ENCODE measurements around the gene TRAPPC3. TPM values are rescaled to one million over a fixed set of nuclear protein-coding genes. Genes with fewer than 3 reads are reported as not detected.

Gene TRAPPC3
- total RNA-seq, 3 donors from 2014 or later (not counting 1 experiment from before 2014, with no cell fraction given): 28.0 to 34.7 (median 34.3) TPM

DNA sequence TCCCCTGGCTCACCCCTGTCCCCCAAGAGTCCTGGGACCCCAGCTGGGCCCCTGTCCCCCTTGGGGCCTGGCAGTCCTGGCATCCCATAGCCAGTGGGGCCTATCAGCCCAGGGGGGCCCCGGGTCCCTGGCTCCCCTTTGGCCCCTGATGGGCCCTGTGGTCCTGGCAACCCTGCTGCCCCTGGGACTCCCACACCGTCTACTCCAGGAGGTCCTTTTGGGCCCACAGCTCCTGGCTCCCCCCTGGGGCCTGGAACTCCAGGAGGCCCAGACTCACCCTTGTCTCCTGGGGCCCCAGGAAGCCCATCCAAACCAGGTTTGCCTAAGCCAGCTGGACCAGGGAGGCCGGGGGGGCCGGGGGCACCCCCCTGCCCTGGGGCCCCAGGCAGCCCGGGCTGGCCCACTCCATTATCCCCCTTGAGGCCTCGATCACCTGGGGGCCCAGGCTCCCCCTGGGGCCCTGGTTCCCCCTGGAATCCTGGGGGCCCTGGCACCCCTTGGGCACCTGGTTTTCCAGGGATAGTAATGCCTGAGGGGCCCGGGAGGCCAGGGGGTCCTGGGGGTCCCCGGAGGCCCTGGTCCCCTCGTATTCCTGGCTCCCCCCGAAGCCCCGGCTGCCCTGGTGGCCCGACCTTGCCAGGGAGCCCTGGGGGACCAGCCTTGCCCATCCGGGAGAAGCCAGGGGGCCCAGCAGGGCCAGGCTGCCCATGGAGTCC lies 50.5 kb downstream of the TRAPPC3 start:
- no peaks in the 10 kb centered on the region for H3K27me3 Mint-ChIP-seq (ENCODE audit: low read depth in 2 of 2)
- Histone ChIP-seq H3K9me3 (ENCODE audit: control insufficient read depth, insufficient read depth, low read length) (no peaks in the 10 kb centered on the region), H3K36me3 (ENCODE audit: control insufficient read depth, insufficient read depth, low read length) (peaks cover 15% of the 10 kb centered on the region), H3K4me3 (ENCODE audit: low read length) (no peak overlapping the region), H3K4me1 (ENCODE audit: control insufficient read depth, insufficient read depth, low read length) (peaks cover 10% of the 10 kb centered on the region), H3K27ac (ENCODE audit: low read length) (no peak overlapping the region), H3K27me3 (ENCODE audit: control insufficient read depth, insufficient read depth, low read length) (no peaks in the 10 kb centered on the region)
- H3K4me1 Mint-ChIP-seq: peaks cover 0 to 5% of the 10 kb centered on the region in 2 donors
- H3K9me3 Mint-ChIP-seq: no peaks in the 10 kb centered on the region
- TF ChIP-seq, protein P1, sequence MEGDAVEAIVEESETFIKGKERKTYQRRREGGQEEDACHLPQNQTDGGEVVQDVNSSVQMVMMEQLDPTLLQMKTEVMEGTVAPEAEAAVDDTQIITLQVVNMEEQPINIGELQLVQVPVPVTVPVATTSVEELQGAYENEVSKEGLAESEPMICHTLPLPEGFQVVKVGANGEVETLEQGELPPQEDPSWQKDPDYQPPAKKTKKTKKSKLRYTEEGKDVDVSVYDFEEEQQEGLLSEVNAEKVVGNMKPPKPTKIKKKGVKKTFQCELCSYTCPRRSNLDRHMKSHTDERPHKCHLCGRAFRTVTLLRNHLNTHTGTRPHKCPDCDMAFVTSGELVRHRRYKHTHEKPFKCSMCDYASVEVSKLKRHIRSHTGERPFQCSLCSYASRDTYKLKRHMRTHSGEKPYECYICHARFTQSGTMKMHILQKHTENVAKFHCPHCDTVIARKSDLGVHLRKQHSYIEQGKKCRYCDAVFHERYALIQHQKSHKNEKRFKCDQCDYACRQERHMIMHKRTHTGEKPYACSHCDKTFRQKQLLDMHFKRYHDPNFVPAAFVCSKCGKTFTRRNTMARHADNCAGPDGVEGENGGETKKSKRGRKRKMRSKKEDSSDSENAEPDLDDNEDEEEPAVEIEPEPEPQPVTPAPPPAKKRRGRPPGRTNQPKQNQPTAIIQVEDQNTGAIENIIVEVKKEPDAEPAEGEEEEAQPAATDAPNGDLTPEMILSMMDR (IDR thresholded peaks at IDR 0.05): no peak
- WGBS (ENCODE audit: insufficient coverage): 90% methylated on average over 13 of the region's 13 CpGs
- H3K27ac Mint-ChIP-seq: no peak overlapping the region
- H3K36me3 Mint-ChIP-seq: no peaks in the 10 kb centered on the region
- intact Hi-C loops (cut with micrococcal nuclease): loop anchor here (1.0 to 2.0 kb wide), 3 partner anchors 89 to 322 kb away; no protein-coding TSS in a partner anchor
- no peak for ATAC-seq
- no peak overlapping the region for H3K4me3 Mint-ChIP-seq
- no peak for DNase-seq

DNA sequence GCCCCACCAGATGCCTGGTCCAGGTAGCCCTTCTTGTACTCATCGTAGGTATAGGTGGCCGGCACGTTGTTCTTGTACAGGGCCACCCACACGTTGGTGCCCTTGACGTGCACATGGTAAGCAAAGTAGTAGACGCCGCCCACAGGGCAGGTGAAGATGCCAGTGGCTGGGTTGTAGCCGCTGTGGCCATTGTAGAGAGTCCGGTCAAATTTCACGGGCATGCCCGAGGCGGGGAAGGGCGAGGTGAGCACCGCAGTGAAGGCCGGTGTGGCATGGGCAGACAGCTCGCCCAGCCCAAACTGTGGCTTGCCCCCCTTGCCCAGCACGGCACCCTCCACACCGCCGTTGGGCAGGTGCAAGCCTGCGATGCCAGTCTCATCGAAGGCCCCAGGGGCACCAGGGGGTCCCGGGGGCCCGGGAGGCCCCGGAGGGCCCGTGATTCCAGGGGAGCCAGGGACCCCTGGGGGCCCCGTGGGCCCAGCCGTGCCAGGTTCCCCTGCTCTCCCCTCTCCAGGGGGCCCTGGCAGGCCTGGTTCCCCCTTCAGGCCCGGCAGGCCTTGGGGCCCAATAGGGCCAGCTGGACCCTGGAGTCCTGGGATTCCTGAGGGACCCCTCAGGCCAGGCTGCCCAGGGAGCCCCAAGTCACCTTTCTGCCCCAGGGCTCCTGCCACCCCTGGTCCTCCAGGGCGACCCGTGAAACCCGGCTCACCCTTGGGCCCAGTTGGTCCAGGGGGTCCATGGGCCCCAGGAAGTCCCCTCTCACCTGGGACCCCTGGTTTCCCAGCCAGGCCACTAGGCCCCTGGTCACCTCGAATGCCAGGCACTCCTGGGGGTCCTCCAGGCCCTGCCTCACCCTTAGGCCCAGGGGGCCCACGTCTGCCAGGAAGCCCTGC lies 51.3 kb downstream of the TRAPPC3 start:
- H3K27ac Mint-ChIP-seq: no peak overlapping the region

DNA sequence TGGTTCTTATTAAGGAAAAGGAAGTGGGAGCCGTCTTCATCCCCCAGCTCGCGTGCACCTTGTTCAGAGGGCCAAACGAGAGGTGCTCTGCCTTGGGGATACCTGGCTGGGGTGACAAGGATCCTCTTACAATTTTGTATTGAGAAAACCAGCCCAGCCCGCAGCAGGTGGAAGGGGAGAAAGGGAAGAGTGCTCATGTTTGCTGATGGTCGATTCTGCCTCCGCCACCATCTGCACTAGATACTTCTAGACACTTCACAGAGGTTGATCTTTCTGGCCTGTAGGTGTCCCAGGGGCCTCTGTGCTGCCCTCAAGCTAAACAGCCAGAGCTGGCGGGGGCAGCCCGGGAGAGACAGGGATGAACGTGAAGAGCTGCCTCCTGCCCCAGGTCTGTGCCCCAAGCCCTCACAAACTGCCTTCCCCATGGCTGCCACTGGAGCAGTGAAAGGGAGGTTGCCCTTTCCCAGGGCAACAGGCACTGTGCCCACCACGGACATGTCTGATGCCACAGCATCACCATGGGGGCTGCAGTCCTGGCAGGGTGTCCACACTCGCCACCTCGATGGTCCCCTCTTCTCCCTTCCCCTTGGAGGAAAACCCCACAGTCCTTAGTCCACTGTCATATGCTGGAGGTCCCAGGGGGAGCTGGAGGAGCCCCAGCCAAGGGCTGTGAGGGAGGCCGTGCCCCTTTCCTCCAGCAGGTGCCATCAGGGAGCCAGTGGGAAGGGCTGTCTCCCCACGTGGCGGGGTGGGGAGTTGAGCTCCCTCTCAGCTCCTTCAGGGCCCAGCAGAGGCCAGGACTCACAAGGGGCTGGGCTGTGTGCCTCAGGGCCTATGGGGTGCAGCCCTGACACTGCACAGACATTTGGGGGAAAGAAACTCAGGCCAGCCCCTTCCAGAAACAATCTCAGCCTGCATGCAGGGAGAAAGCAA lies 52.5 kb downstream of the TRAPPC3 start:
- Histone ChIP-seq H3K9me3 (ENCODE audit: control insufficient read depth, insufficient read depth, low read length) (no peaks in the 10 kb centered on the region), H3K4me1 (ENCODE audit: control insufficient read depth, insufficient read depth, low read length) (peaks cover 10% of the 10 kb centered on the region), H3K27me3 (ENCODE audit: control insufficient read depth, insufficient read depth, low read length) (no peaks in the 10 kb centered on the region), H3K36me3 (ENCODE audit: control insufficient read depth, insufficient read depth, low read length) (peaks cover 35% of the 10 kb centered on the region), H3K4me3 (ENCODE audit: low read length) (no peak overlapping the region), H3K27ac (ENCODE audit: low read length) (no peak overlapping the region)
- no peak overlapping the region for H3K27ac Mint-ChIP-seq
- ATAC-seq (no peak), DNase-seq (no peak)
- peaks cover 0 to 5% of the 10 kb centered on the region in 2 donors for H3K4me1 Mint-ChIP-seq
- TF ChIP-seq, protein P1 (IDR thresholded peaks at IDR 0.05): no peak
- intact Hi-C loops (cut with micrococcal nuclease): no loop called here
- WGBS (ENCODE audit: insufficient coverage): 87% methylated on average over 16 of the region's 16 CpGs
- no peaks in the 10 kb centered on the region for H3K36me3 Mint-ChIP-seq
- H3K27me3 Mint-ChIP-seq (ENCODE audit: low read depth in 2 of 2): no peaks in the 10 kb centered on the region
- no peaks in the 10 kb centered on the region for H3K9me3 Mint-ChIP-seq
- H3K4me3 Mint-ChIP-seq: no peak overlapping the region

More for the DNA sequence above, 51.3 kb downstream of the TRAPPC3 start:
- 95% methylated on average over 33 of the region's 33 CpGs for WGBS (ENCODE audit: insufficient coverage)
- TF ChIP-seq, protein P1 (IDR thresholded peaks at IDR 0.05): no peak
- DNase-seq (no peak), ATAC-seq (no peak)
- H3K4me3 ChIP-seq (ENCODE audit: low read length): no peak overlapping the region
- peaks cover 0 to 5% of the 10 kb centered on the region in 2 donors for H3K4me1 Mint-ChIP-seq
- intact Hi-C loops (cut with micrococcal nuclease): loop anchor here (2.0 kb wide), 1 partner anchor 323 kb away; no protein-coding TSS in a partner anchor
- H3K9me3 Mint-ChIP-seq: no peaks in the 10 kb centered on the region
- H3K4me1 ChIP-seq (ENCODE audit: control insufficient read depth, insufficient read depth, low read length): peaks cover 10% of the 10 kb centered on the region
- no peak overlapping the region for H3K4me3 Mint-ChIP-seq
- peaks cover 24% of the 10 kb centered on the region for H3K36me3 ChIP-seq (ENCODE audit: control insufficient read depth, insufficient read depth, low read length)
- no peaks in the 10 kb centered on the region for H3K27me3 Mint-ChIP-seq (ENCODE audit: low read depth in 2 of 2)
- no peak overlapping the region for H3K27ac ChIP-seq (ENCODE audit: low read length)
- H3K9me3 ChIP-seq (ENCODE audit: control insufficient read depth, insufficient read depth, low read length): no peaks in the 10 kb centered on the region
- H3K36me3 Mint-ChIP-seq: no peaks in the 10 kb centered on the region
- no peaks in the 10 kb centered on the region for H3K27me3 ChIP-seq (ENCODE audit: control insufficient read depth, insufficient read depth, low read length)
